ENCODE data around the gene IFNA16. TPM values are rescaled to one million over a fixed set of nuclear protein-coding genes. Genes with fewer than 3 reads are reported as not detected.
A peak's percentile ranks its signal among the peaks of the same experiment; 100 is the strongest.
"Not testable (repeated sequence)": the region's sequence is repeated elsewhere in the genome, so short reads cannot be mapped to it uniquely, and the experiment has no call there.

The IFNA16 gene
- total RNA-seq (not detected in 2 replicates), polyA plus RNA-seq (not detected in 2 replicates)

- not testable (repeated sequence) for H3K4me3 ChIP-seq; DNase-seq (ENCODE audit: low spot score); H3K79me2 ChIP-seq; H3K36me3 ChIP-seq (replicated peaks; ENCODE audit: insufficient read depth, low read depth); H3K27me3 ChIP-seq; H3K27ac ChIP-seq; H3K9me3 ChIP-seq (ENCODE audit: low read depth); H4K20me1 ChIP-seq (ENCODE audit: insufficient read depth, poor library complexity, severe bottlenecking); H3K4me2 ChIP-seq; H2AFZ ChIP-seq; H3K4me1 ChIP-seq (ENCODE audit: insufficient read depth); H3K9me2 ChIP-seq (replicated peaks; ENCODE audit: insufficient read depth)
- 82% methylated on average over 1 of the region's 1 CpG for WGBS (ENCODE audit: low lambda C conversion rate, missing lambda C conversion rate)
Measured at GRCh38 chr9:21217211-21217610, at the start of gene IFNA16. Gene IFNA16 (minus strand): TSS chr9:21217311. CDS start chr9:21217305, 6 bp downstream.

DNA sequence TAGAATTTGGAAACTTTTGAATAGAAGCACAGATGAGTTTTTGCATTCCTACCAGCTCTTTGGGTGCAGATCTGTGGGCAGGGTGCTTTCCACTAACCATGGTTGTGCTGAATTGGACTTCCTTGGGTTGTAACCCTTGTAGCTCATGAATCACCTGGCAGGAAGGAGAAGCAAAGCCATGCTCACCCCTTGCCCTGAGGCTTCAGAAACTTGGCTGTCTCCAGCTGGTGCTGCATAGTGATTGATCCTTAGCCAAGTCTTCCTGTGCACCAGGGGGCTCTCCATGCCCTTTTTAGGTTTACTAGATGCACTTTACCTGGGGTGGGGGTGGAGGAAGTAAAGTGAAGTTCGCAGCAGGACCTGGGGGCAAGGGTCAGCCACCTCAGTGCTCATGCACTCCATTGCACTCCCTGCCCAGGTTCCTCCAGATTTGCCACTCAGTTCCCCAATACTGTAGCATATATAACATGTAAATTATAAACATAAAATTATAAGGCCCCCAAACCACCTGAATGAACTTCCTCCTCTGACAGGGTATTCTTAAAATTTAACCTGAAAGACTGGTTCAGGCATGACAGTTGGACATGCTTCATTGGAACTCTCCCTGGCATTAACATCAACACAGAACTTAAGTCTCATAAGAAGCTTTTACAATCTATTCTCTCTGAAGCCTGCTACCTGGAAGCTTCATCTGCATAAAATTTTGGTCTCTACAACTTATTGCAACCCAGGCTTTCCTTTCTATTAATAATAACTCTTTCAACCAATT, 48.5 kb upstream of the IFNA16 start:
- no peak for TF ChIP-seq EZH2phosphoT487 (IDR thresholded peaks at IDR 0.05; ENCODE audit: low read depth, severe bottlenecking, unreplicated experiment)
- TF ChIP-seq EZH2 (IDR thresholded peaks at IDR 0.05; ENCODE audit: borderline replicate concordance): no peak
- H3K4me1 ChIP-seq (ENCODE audit: insufficient read depth): no peaks in the 10 kb centered on the region
- H3K4me3 ChIP-seq: no peak overlapping the region
- no peak overlapping the region for H3K27ac ChIP-seq
- no peaks in the 10 kb centered on the region for H3K79me2 ChIP-seq
- no peak overlapping the region for H2AFZ ChIP-seq
- no peaks in the 10 kb centered on the region for H3K36me3 ChIP-seq (replicated peaks; ENCODE audit: insufficient read depth, low read depth)
- no peaks in the 10 kb centered on the region for H3K9me3 ChIP-seq (ENCODE audit: low read depth)
- no peaks in the 10 kb centered on the region for H3K9me2 ChIP-seq (replicated peaks; ENCODE audit: insufficient read depth)
- H4K20me1 ChIP-seq (ENCODE audit: insufficient read depth, poor library complexity, severe bottlenecking): no peaks in the 10 kb centered on the region
- 29% methylated on average over 1 of the region's 1 CpG for WGBS (ENCODE audit: low lambda C conversion rate, missing lambda C conversion rate)
- peaks cover 33% of the 10 kb centered on the region for H3K27me3 ChIP-seq
- no peak for DNase-seq (ENCODE audit: low spot score)
- no peak overlapping the region for H3K4me2 ChIP-seq

- H3K27me3 ChIP-seq: peaks cover 19% of the 10 kb centered on the region
- H4K20me1 ChIP-seq (ENCODE audit: insufficient read depth, poor library complexity, severe bottlenecking): no peaks in the 10 kb centered on the region
- no peak overlapping the region for H3K27ac ChIP-seq
- H3K9me2 ChIP-seq (replicated peaks; ENCODE audit: insufficient read depth): no peaks in the 10 kb centered on the region
- TF ChIP-seq, protein P1, sequence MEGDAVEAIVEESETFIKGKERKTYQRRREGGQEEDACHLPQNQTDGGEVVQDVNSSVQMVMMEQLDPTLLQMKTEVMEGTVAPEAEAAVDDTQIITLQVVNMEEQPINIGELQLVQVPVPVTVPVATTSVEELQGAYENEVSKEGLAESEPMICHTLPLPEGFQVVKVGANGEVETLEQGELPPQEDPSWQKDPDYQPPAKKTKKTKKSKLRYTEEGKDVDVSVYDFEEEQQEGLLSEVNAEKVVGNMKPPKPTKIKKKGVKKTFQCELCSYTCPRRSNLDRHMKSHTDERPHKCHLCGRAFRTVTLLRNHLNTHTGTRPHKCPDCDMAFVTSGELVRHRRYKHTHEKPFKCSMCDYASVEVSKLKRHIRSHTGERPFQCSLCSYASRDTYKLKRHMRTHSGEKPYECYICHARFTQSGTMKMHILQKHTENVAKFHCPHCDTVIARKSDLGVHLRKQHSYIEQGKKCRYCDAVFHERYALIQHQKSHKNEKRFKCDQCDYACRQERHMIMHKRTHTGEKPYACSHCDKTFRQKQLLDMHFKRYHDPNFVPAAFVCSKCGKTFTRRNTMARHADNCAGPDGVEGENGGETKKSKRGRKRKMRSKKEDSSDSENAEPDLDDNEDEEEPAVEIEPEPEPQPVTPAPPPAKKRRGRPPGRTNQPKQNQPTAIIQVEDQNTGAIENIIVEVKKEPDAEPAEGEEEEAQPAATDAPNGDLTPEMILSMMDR (IDR thresholded peaks at IDR 0.05; ENCODE audit: poor library complexity): no peak
- no peak for TF ChIP-seq EZH2phosphoT487 (IDR thresholded peaks at IDR 0.05; ENCODE audit: low read depth, severe bottlenecking, unreplicated experiment)
- no peak for TF ChIP-seq EZH2 (IDR thresholded peaks at IDR 0.05; ENCODE audit: borderline replicate concordance)
- H3K79me2 ChIP-seq: no peaks in the 10 kb centered on the region
- DNase-seq (ENCODE audit: low spot score): no peak
- H3K4me1 ChIP-seq (ENCODE audit: insufficient read depth): no peaks in the 10 kb centered on the region
- no peaks in the 10 kb centered on the region for H3K9me3 ChIP-seq (ENCODE audit: low read depth)
- no peak overlapping the region for H3K4me2 ChIP-seq
- H3K4me3 ChIP-seq: no peak overlapping the region
- no peaks in the 10 kb centered on the region for H3K36me3 ChIP-seq (replicated peaks; ENCODE audit: insufficient read depth, low read depth)
- 78% methylated on average over 5 of the region's 5 CpGs for WGBS (ENCODE audit: low lambda C conversion rate, missing lambda C conversion rate)
- no peak overlapping the region for H2AFZ ChIP-seq
Measured at GRCh38 chr9:21255538-21256212, 38.6 kb upstream of the IFNA16 start.

DNA sequence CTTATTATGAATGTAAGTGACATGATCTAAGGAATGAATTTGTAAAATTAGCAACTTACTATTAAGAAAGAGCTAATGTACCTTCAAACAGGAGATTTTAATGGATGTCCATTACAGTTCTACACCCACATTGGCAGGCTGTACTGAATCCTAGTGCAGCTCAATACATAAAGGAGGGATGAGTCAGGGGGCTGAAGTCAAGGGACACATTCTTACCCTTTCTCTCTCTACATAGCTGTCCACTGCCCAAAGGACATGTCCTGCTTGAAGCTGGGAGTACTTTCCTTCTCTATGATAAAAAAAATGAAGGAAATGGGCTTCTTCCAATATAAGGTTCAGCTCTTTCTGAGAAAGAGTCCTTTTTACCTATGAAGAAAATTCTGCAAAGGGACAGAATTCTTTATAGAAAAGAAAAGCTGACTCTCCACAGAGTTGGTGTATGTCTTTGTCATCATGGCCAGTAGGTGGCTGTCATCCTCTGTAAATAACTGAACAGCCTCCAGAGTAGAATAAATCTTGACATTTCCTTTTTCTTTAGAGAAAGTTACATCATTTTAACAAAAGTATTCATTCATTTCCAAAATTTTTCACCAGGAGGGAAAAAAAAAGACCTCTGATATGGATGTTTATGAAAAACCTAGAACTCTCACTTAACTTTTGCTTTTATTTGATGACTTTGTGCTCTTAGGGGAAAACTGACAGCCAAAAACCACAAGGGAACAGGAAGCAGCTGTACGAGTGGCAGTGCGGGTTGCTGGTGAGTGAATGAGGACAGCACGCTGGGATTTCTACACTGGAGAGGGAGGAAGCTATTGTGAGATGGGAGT, 35.8 kb upstream of the IFNA16 start:
- peak; percentile 32 for DNase-seq (ENCODE audit: low spot score)
- Histone ChIP-seq H3K27me3 (peaks cover 31% of the 10 kb centered on the region), H3K4me2 (peak overlapping the region; percentile 65), H3K27ac (no peak overlapping the region), H3K4me3 (no peak overlapping the region), H2AFZ (peak overlapping the region; percentile 58), H3K4me1 (ENCODE audit: insufficient read depth) (no peaks in the 10 kb centered on the region), H3K79me2 (no peaks in the 10 kb centered on the region), H3K9me2 (replicated peaks; ENCODE audit: insufficient read depth) (no peaks in the 10 kb centered on the region), H3K36me3 (replicated peaks; ENCODE audit: insufficient read depth, low read depth) (no peaks in the 10 kb centered on the region), H4K20me1 (ENCODE audit: insufficient read depth, poor library complexity, severe bottlenecking) (no peaks in the 10 kb centered on the region), H3K9me3 (ENCODE audit: low read depth) (no peaks in the 10 kb centered on the region)
- WGBS (ENCODE audit: low lambda C conversion rate, missing lambda C conversion rate): 3% methylated on average over 3 of the region's 3 CpGs
- TF ChIP-seq, protein P1 (IDR thresholded peaks at IDR 0.05; ENCODE audit: poor library complexity): peak; percentile 63
- TF ChIP-seq EZH2 (IDR thresholded peaks at IDR 0.05; ENCODE audit: borderline replicate concordance): no peak
